ENCODE measurements around the gene CBX5. TPM values are rescaled to one million over a fixed set of nuclear protein-coding genes. Genes with fewer than 3 reads are reported as not detected.

Gene CBX5
- total RNA-seq, 1 experiment from 2014 or later = 158 TPM

- no peak for DNase-seq
- H3K4me3 ChIP-seq = no peak overlapping the region
- H3K27me3 ChIP-seq = no peaks in the 10 kb centered on the region
- no peak overlapping the region for H3K27ac ChIP-seq
- H3K4me1 ChIP-seq = peaks cover 13% of the 10 kb centered on the region
- no peaks in the 10 kb centered on the region for H3K36me3 ChIP-seq
- H3K9me3 ChIP-seq (replicated peaks) = no peaks in the 10 kb centered on the region
Measured at GRCh38 chr12:54213079-54213478, 66.8 kb downstream of the CBX5 start.

- Histone ChIP-seq H3K9me3 (replicated peaks) (no peaks in the 10 kb centered on the region), H3K4me1 (peaks cover 10% of the 10 kb centered on the region), H3K27me3 (peaks cover 2% of the 10 kb centered on the region; the same call in 1 of the 2 replicates), H3K27ac (no peak overlapping the region), H3K36me3 (no peaks in the 10 kb centered on the region), H3K4me3 (no peak overlapping the region)
- DNase-seq = no peak
Measured at GRCh38 chr12:54211920-54212319, 68.0 kb downstream of the CBX5 start.

DNA sequence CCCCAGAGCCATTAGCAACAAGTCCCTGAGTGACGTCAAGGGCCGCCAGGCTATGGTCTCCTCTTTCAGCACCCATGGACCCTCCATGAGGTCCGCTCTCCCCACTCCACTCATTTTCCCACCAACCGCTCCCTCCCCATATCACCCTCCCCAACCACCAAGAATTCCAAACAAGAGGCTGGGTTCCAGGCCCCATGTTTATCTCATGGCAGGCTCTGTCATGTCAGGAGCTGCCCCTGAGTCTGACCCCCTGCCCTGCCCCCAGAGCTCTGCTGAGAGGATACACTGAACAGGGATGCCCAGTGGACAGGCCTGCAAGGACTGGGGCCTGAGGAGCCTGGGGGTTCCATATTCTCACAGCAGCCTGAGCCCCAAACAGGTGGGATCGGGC lies 69.5 kb downstream of the CBX5 start:
- Histone ChIP-seq H3K27ac (no peak overlapping the region), H3K9me3 (replicated peaks) (no peaks in the 10 kb centered on the region), H3K4me3 (no peak overlapping the region), H3K36me3 (no peaks in the 10 kb centered on the region), H3K27me3 (peaks cover 10% of the 10 kb centered on the region; the same call in 1 of the 2 replicates), H3K4me1 (no peaks in the 10 kb centered on the region)
- no peak for DNase-seq

GRCh38 chr12:54208591-54208990 lies 71.3 kb downstream of the CBX5 start:
- Histone ChIP-seq H3K36me3 (no peaks in the 10 kb centered on the region), H3K27ac (no peak overlapping the region), H3K4me3 (no peak overlapping the region), H3K27me3 (peaks cover 14% of the 10 kb centered on the region; the same call in 1 of the 2 replicates), H3K4me1 (no peaks in the 10 kb centered on the region), H3K9me3 (replicated peaks) (no peaks in the 10 kb centered on the region)
- DNase-seq = no peak

DNA sequence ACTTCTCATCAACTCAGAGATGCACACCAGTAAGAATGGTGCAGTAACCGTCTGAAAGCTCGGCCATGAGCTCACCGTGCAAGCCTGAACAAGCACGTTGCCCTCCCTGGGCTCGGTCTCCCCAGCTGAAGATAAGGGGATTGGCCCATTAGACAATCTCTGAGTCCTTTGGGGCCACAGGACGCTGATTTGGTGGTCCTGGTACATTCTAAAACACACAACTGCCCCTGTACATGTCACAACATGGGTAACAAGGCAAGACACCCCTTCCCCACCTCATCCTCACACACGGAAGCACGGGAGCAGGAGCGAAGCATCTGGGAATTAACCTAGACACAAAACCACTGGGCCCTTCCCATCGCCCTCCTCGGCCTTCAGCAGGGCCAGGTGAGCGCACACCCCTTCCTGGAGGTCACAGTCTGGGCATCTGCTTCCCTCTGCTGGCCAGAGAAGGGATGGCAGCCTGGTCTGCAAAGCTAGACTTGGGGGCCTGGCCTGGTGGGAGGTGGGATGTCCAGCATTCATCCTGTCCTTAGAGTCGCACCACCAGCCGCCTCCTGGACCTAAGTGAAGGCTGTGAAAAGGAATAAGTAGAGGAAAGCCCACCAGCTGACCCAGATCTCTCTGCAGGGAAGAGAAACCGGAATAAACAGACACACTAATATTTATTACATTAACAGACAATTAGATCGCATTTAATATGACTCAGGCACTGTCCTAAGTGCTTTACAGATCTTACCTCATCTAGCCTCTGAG lies 72.2 kb downstream of the CBX5 start:
- H3K27ac ChIP-seq = no peak overlapping the region
- H3K4me3 ChIP-seq = no peak overlapping the region
- no peaks in the 10 kb centered on the region for H3K4me1 ChIP-seq
- DNase-seq = peak; percentile 76 to 86
- H3K27me3 ChIP-seq = peaks cover 14% of the 10 kb centered on the region; the same call in 1 of the 2 replicates
- no peaks in the 10 kb centered on the region for H3K36me3 ChIP-seq
- no peaks in the 10 kb centered on the region for H3K9me3 ChIP-seq (replicated peaks)

DNA sequence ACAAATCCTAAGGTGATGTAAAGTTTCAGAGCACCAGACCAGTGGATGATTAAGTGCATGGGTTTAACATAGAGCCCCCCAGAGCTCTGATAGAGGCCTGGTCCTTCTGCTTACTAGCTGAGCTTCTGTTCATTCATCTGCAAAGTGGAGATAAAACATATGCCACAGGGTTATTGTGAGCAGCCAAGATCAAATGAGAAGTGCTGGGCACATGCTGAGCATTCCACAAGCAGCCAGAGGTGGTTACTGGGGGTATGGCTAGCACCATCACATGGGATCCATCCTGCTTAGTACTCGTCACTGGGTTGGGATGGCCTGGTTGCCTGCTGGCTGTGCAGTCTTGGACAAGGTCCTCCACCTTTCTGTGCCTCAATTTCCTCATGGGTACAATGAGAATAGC lies 73.1 kb downstream of the CBX5 start:
- Histone ChIP-seq H3K4me3 (no peak overlapping the region), H3K27me3 (peaks cover 14% of the 10 kb centered on the region; the same call in 1 of the 2 replicates), H3K9me3 (replicated peaks) (no peaks in the 10 kb centered on the region), H3K27ac (no peak overlapping the region), H3K36me3 (no peaks in the 10 kb centered on the region), H3K4me1 (no peaks in the 10 kb centered on the region)
- no peak for DNase-seq

DNA sequence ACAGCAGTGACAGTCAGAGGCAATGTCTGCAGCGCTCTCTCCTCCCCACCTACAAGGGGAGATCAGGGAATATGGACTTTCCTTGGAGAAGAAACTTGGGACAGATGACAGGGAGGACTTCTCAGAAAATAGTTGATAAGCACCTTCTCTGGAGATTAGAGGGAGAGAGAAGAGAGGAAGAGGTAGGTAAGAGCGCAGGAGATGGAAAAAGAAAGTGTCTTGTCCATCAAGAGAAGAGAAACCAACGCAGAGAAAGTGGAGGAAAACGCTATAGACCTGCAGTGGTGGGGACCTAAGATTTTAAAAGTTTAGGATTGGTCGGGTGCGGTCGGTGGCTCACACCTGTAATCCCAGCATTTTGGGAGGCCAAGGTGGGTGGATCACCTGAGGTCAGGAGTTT lies 75.6 kb downstream of the CBX5 start:
- no peak for DNase-seq
- no peak overlapping the region for H3K27ac ChIP-seq
- peaks cover 14% of the 10 kb centered on the region; the same call in 1 of the 2 replicates for H3K27me3 ChIP-seq
- H3K4me3 ChIP-seq = no peak overlapping the region
- no peaks in the 10 kb centered on the region for H3K4me1 ChIP-seq
- no peaks in the 10 kb centered on the region for H3K9me3 ChIP-seq (replicated peaks)
- H3K36me3 ChIP-seq = no peaks in the 10 kb centered on the region

DNA sequence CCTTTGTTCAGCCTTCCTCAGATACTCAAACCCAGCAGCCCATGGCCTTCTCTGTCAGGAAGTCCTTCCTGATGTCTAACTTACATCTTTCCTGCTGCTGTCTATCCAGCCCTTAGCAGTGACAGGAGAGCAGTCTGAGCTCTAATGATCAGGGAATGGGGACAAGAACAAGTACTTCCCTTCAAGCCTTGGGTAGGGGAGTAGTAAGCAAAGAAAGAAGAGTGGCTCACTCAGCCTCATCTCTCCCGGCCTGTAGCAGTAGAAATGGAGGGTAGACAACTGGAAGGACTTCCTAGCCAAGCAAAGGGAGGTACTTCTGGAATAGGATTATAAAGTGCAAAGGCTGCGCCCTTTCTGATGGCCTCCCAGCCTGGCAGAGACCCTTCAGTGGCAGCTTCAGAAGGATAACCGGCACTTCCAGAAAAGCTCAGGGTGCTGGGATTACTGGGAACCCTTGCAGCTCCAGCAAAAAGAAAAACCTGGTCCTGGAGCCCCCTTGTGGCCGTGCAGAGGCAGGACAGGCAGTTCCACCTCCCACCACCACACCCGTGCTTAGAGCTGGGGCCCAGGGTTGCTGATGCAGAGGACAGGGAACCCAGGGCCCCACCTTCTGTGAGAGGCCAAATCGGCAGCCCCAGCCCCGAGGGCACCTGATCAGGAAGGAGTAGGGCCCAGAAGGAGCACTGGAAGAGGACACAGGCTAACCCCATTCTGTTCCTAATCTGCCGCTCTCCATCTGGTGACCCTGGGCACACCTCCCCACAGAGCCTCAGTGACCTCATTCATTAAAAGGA lies 78.7 kb downstream of the CBX5 start:
- Histone ChIP-seq H3K4me1 (peaks cover 11% of the 10 kb centered on the region), H3K4me3 (no peak overlapping the region), H3K9me3 (replicated peaks) (no peaks in the 10 kb centered on the region), H3K36me3 (no peaks in the 10 kb centered on the region), H3K27me3 (peaks cover 9% of the 10 kb centered on the region; the same call in 1 of the 2 replicates), H3K27ac (no peak overlapping the region)
- peak; percentile 74 to 88 for DNase-seq

GRCh38 chr12:54200412-54200811 lies 79.5 kb downstream of the CBX5 start:
- peaks cover 3% of the 10 kb centered on the region; the same call in 1 of the 2 replicates for H3K27me3 ChIP-seq
- DNase-seq = no peak
- no peak overlapping the region for H3K4me3 ChIP-seq
- peaks cover 16% of the 10 kb centered on the region for H3K4me1 ChIP-seq
- no peaks in the 10 kb centered on the region for H3K36me3 ChIP-seq
- no peak overlapping the region for H3K27ac ChIP-seq
- H3K9me3 ChIP-seq (replicated peaks) = no peaks in the 10 kb centered on the region

DNA sequence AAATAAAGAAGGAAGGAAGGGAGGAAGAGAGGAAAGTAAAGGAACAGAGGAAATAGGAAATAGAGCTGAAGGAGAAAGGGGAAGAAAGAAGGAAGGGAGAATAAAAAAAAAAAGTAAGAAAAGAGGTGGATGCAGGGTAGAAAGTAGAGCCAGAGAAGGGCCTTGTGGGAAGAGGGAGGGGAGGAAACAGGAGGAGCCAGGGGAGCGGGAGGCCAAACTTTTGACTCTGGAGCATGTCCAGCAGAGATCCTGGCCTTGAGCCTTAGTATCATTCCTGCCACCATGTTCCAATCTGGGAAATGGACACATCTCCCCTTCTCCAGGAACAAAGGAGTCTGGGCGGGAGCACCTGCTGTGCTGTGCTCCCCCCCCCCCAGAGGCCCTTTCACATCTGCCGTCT lies 80.0 kb downstream of the CBX5 start:
- H3K9me3 ChIP-seq (replicated peaks) = no peaks in the 10 kb centered on the region
- DNase-seq = no peak
- H3K4me3 ChIP-seq = no peak overlapping the region
- H3K36me3 ChIP-seq = no peaks in the 10 kb centered on the region
- H3K4me1 ChIP-seq = peaks cover 20% of the 10 kb centered on the region
- no peak overlapping the region for H3K27ac ChIP-seq
- H3K27me3 ChIP-seq = peaks cover 3% of the 10 kb centered on the region; the same call in 1 of the 2 replicates

DNA sequence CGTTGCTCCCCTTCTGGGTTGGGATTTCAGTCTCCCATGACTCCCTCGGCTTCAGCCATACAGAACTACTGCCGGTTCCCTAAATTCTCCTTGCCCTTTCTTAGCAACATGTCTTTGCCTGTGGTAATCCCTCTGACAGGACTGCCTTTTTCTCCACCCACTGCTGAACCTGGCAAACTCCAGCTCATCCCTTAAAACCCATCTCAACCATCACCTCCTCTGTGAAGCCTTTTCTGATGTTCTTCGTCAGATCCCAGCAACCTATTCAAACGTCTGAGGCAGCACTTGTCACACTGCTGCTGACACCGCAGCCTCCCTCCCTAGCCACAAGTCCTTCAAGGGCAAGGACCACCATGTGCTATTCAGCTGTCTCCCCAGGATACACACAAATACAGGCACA lies 80.9 kb downstream of the CBX5 start:
- Histone ChIP-seq H3K4me1 (peaks cover 20% of the 10 kb centered on the region), H3K27me3 (no peaks in the 10 kb centered on the region; the same call in 1 of the 2 replicates), H3K27ac (no peak overlapping the region), H3K36me3 (no peaks in the 10 kb centered on the region), H3K4me3 (no peak overlapping the region), H3K9me3 (replicated peaks) (no peaks in the 10 kb centered on the region)
- DNase-seq = no peak

DNA sequence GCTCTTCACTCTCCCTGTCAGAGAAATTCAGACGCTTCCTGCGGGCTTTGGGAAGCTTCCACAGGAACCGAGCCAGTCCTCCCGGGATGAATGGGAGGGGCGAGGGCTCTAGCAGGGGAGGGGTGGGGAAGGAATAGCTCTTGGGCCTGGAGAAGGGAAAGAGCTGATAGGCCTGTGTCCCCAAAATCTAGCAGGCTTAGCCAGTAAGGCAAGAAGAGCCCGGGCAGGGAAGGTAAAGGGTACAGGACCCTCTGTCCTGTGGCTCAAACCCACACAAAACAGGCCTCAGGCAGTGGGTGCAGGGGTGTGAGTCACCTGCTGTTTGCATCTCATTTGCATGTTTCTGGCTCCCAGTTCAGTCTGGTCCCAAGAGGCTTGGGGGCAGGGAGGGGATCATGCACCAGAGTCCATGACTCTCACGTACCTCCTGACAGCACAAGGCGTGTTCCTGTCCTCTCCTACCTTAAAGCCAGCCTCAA lies 82.5 kb downstream of the CBX5 start:
- Histone ChIP-seq H3K27ac (peak overlapping the region; percentile 84), H3K36me3 (no peaks in the 10 kb centered on the region), H3K4me1 (peaks cover 20% of the 10 kb centered on the region), H3K4me3 (peak overlapping the region; percentile 39), H3K27me3 (no peaks in the 10 kb centered on the region; the same call in 1 of the 2 replicates), H3K9me3 (replicated peaks) (no peaks in the 10 kb centered on the region)
- peak; percentile 78 to 86 for DNase-seq

DNA sequence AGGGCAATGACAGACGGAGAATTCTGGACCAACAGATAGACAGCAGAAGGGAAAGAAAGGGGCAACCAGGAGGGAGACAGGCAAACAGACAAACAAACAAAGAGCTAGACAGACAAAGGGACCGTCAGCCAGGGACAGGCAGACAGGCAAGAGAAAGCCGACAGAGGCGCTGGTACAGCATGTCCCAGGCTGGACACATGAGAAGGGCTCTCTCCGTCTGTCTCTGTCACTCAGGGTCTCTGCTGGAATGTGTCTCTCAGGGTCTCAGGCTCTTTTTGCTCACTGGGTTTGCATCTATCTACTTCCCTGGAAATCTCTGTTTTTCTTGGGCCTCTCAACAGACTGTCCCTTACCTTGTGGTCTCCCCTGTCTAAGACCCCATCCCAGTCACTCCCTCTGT lies 82.9 kb downstream of the CBX5 start:
- H3K4me3 ChIP-seq = peak overlapping the region; percentile 39
- peak; percentile 89 to 94 for DNase-seq
- peak overlapping the region; percentile 84 for H3K27ac ChIP-seq

GRCh38 chr12:54196396-54196795 lies 83.5 kb downstream of the CBX5 start:
- H3K27me3 ChIP-seq = no peaks in the 10 kb centered on the region; the same call in 1 of the 2 replicates
- peak in 1 of 2 experiments; percentile 27 for DNase-seq
- no peaks in the 10 kb centered on the region for H3K36me3 ChIP-seq
- no peaks in the 10 kb centered on the region for H3K9me3 ChIP-seq (replicated peaks)
- peaks cover 20% of the 10 kb centered on the region for H3K4me1 ChIP-seq
- H3K27ac ChIP-seq = peak overlapping the region; percentile 84
- peak overlapping the region; percentile 39 for H3K4me3 ChIP-seq

More for the DNA sequence above, 82.9 kb downstream of the CBX5 start:
- no peaks in the 10 kb centered on the region for H3K36me3 ChIP-seq
- no peaks in the 10 kb centered on the region; the same call in 1 of the 2 replicates for H3K27me3 ChIP-seq
- peaks cover 20% of the 10 kb centered on the region for H3K4me1 ChIP-seq
- H3K9me3 ChIP-seq (replicated peaks) = no peaks in the 10 kb centered on the region

Data from SJCRH30 (cell line).